Measurements from ENCODE around the gene ZFP62. TPM values are rescaled to one million over a fixed set of nuclear protein-coding genes. Genes with fewer than 3 reads are reported as not detected.

The ZFP62 gene
- total RNA-seq, 2 donors from 2014 or later, result 13.5 to 27.9 TPM

DNA sequence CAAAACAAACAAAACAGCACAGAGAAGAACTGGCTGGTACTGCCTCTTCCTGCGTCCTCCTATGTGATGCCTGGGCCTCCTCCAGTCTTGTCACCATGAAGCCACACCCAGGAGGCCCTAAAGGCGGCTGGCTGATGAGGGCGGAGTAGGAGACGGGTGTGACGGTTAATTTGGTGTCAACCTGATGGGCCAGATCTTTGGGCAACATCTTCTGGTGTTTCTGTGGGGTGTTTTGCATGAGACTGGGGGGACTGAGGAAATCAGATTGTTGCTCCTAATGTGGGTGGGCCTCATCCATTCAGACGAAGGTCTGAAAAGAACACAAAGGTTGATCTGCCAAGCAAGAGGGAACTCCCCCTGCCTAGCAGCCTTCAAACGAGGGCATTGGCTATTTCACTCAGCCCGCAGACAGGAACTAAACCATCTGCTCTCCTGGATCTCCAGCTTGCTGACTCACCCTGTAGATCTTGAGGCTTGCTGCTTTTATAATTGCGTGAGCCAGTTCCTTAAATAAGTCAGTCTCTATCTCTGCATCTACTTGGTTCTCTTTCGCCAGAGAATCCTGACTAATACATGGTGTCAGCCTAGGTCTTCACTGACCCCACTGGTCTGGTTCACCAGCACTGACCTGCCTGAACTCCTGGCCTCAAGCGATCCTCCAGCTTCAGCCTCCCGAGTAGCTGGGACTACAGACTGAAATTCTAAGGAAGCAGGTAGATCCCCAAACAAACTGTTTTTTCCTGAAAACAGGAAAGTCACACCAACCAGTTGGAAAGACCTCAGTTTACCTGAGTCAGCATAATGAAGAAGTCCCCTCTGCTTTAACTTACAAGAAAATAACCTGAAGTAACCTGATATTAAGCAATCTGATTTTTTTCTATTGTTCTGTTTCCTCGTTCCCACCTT is 12.8 kb upstream of the ZFP62 start:
- H3K27ac Mint-ChIP-seq, result peak overlapping the region in 1 of 2 donors; percentile 13
- no peaks in the 10 kb centered on the region for H3K9me3 Mint-ChIP-seq
- DNase-seq (ENCODE audit: low spot score in 2 of 2), result no peak
- ATAC-seq, result peak in 1 of 2 donors; percentile 58
- no peaks in the 10 kb centered on the region for H3K36me3 Mint-ChIP-seq

DNA sequence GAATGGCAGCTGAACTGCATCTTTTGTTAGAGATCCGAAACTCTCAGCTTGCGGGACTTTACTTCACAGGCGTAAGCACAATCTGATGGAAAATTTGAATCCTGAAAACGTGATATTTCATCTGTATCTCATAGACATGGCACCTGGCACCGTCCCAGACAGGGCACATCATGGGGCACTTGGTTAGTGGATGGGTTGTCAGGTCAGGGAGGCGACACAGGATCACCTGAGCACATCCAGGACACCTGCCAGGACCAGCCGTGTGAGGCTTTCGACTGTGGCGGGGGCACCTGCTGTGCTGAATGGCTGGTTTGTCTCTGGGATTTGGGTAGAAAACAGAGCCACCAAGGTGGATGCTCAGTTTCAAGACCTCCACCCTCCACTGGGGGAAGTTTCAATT is 11.3 kb upstream of the ZFP62 start:
- Mint-ChIP-seq H3K36me3 (no peaks in the 10 kb centered on the region), H3K9me3 (no peaks in the 10 kb centered on the region), H3K27ac (no peak overlapping the region)
- ATAC-seq, result no peak
- DNase-seq (ENCODE audit: low spot score in 2 of 2), result no peak

DNA sequence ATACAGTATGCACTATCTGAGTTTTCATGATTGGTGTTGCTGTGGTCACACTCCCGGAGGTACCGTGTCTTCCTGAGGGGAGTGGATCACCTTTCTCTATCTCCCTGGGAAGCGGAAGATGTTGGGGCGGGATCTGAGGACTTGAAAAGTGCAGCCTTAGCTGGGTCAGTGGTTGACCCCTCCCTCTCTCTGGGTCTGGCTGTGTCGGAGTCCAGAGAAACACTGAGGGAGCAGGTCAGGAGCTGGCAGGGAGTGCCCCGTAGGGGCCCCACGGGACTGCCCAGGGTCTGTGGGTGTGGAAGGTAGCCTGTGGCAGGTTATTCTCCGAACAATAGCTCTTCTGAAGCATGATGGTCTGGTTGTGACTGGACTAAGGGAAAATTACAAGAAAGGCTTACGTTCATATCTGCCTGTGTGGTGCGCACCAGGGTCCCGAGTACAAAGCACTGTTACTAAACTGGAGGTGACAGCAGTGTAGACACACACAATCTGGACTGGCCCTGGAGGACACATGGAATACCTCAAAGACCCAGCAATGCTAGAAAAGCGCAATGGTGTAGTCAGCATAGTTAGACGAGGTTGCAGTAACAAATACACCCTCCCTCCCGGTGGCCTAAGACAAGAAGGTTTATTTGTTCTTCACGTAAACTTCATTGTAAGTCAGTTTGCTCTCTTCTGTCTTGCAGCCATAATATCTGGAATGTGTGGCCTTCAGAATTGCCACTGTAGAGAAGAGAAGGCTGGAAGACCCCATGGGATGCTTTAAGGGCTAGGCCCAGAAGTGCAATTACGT is 9.4 kb upstream of the ZFP62 start:
- Mint-ChIP-seq H3K27ac (no peak overlapping the region), H3K36me3 (no peaks in the 10 kb centered on the region), H3K9me3 (no peaks in the 10 kb centered on the region)
- ATAC-seq, result no peak
- no peak for DNase-seq (ENCODE audit: low spot score in 2 of 2)

DNA sequence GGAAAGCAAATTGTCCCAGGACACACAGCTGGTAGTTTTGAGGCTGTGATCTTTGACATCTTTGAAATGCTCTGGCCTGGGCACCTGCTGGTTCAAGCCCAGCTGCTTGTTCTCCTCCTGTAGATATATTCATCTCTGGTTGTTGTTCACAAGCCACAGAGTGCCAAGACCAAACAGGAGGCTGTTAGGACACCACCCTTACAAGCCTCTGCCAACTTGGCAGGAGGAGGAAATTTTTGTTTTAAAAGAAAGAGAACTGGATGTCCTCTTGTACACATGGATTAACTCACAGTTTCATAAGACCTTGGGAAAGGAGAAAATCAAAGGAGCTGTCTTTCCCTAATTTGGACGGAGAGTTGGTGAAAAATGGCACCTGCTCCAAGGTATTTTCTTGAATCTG is 8.5 kb upstream of the ZFP62 start:
- ATAC-seq, result no peak
- Mint-ChIP-seq H3K36me3 (no peaks in the 10 kb centered on the region), H3K27ac (no peak overlapping the region), H3K9me3 (no peaks in the 10 kb centered on the region)
- DNase-seq (ENCODE audit: low spot score in 2 of 2), result no peak

DNA sequence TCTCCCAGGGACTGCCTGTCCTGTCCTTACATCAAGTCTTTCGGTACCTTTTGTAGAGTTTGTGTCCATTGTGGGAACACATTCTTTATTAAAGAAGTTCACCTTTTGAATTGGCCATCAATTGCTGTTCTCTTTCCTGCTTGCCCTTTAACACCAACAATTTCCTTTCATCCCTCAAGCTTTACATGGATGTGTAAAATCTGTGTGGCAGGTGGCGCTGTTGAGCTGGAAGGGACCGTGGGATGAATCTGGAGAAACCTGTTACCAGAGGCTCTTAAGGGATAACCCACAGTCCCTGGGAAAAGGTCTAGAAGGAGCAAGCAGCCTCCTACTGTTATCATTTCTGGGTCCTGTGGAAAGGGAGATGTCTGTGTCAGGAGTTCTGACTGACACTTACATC is 7.9 kb upstream of the ZFP62 start:
- DNase-seq (ENCODE audit: low spot score in 2 of 2) (peak; percentile 59 to 80), ATAC-seq (peak; percentile 76 to 84)
- Mint-ChIP-seq H3K27ac (no peak overlapping the region), H3K36me3 (no peaks in the 10 kb centered on the region), H3K9me3 (no peaks in the 10 kb centered on the region)

DNA sequence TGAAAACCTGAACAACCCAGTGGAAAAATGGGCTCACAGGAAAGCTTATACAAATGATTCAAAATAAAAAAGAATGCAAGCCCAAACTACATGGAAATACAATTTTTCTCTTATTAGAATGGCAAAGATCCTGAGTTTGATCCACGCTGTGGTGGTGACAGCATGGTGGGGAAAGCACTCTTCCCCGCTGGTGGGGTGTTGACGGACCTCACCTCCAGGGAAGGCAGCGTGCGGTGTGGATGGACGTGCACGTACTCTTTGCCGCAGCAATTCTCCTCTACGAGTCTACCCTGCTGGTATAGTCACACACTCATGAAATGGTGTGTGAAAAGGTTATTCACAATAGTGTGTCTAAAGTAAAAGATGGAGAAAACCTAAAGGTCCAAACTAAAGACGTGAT is 5.9 kb upstream of the ZFP62 start:
- Mint-ChIP-seq H3K27ac (no peak overlapping the region), H3K9me3 (no peaks in the 10 kb centered on the region)
- no peak for ATAC-seq

DNA sequence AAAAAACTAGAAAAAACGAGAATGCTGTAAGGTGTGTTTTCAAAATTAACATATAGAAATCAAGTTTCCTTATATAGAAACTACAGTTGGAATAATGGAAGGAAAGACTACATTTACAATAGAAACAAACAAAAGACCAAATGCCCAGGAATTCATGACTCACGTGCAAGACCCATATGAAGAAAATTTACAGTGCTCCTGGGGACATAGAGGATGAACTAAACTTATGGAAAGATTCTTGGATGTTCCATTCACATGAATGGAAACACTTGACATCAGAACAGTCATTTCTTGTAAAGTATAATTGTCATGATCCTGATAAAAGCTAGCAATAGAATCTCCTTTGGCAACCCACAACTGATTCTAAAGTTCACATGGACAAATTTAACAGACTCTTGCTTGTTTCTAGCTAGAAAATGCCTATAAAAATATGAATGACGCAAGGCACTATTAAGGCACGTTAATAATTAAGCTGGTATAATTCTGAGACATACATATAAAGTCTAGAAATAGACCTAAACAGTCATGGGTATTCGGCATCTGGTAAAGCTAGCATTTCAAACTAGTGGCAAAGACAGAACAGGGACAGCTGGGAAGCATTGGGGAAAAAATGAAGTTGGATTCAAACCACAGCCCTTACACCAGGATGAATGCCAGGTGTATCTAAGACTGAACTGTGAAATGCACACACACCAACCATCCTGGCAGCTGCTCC is 5.1 kb upstream of the ZFP62 start:
- Mint-ChIP-seq H3K27ac (no peak overlapping the region), H3K36me3 (no peaks in the 10 kb centered on the region), H3K9me3 (no peaks in the 10 kb centered on the region)
- ATAC-seq (no peak), DNase-seq (ENCODE audit: low spot score in 2 of 2) (no peak)

More for the DNA sequence above, 5.9 kb upstream of the ZFP62 start:
- no peaks in the 10 kb centered on the region for H3K36me3 Mint-ChIP-seq
- DNase-seq (ENCODE audit: low spot score in 2 of 2), result no peak

DNA sequence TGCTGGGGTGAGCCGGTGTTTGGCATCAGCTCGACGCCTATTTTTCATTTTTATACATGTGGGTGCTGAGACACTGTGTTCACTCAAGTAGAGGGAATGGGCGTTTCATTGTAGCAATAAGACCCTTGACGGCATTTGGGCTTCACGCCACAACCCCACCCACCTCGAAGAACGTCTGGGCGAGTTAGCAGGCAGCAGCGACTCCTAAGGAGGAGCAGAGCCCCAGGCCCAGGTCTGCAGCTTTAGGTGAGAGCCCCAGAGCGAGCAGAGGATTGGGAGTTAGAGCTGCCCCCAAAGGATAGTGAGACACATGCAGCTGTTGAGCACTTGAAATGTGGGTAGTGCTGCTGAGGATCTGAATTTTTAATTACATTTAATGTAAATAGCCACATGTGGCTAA is 1.6 kb upstream of the ZFP62 start:
- H3K9me3 Mint-ChIP-seq, result no peaks in the 10 kb centered on the region
- no peak for ATAC-seq
- no peak overlapping the region for H3K27ac Mint-ChIP-seq
- H3K36me3 Mint-ChIP-seq, result peaks cover 0 to 20% of the 10 kb centered on the region in 2 donors
- no peak for DNase-seq (ENCODE audit: low spot score in 2 of 2)

DNA sequence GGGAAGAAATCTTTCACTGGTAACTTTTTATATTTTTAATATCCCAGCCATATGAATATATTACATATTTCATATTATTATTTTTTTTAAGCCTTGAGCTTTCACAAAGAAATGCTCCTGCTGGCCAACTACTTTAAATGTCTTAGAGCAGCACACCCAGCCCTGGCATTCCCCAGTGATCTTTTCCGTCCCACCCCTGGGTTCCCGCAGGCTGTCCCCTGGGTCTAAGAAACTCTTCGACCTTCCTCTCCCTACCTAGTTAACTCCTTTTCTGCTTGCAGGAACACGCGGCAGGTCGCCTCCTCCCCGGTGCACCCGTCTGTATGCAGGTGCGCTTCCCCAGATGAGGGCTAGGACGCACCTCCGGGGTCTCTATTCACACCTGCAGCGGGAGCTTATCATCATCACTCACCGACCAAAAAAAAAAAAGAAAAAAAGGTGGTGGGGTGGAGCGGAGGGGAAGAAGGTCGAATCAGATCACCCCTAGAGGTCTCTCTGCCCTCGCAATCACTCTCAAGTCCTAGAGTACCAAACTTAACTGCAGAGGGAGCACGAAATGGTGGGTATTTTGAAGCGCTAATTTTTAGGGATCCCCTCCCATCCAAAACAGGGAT is 696 bp downstream of the ZFP62 start:
- peak; percentile 72 to 77 for ATAC-seq
- peak; percentile 58 to 59 for DNase-seq (ENCODE audit: low spot score in 2 of 2)
- Mint-ChIP-seq H3K27ac (peak overlapping the region; percentile 88 to 96), H3K36me3 (peaks cover 8 to 29% of the 10 kb centered on the region in 2 donors), H3K9me3 (no peaks in the 10 kb centered on the region)

DNA sequence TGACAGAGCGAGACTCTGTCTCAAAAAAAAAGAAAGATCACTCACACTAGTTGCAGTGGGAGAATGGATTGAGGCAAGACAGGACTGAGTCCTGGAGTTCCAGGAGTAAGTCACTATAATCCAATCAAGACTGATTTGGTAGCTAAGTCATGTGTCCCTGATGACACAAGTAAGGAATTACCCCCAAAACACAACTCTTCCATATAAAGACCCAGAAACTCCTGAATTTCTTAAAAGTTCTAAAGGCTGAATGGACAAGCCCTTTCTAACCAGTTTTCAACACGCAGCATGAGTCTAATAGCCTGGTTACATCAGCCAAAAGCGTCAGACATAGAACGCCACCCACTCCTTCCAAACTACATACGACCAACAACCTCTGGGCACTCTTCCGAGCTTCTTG is 2.5 kb downstream of the ZFP62 start:
- ATAC-seq (no peak), DNase-seq (ENCODE audit: low spot score in 2 of 2) (no peak)
- no peaks in the 10 kb centered on the region for H3K9me3 Mint-ChIP-seq
- no peak overlapping the region for H3K27ac Mint-ChIP-seq
- peaks cover 13 to 44% of the 10 kb centered on the region in 2 donors for H3K36me3 Mint-ChIP-seq

DNA sequence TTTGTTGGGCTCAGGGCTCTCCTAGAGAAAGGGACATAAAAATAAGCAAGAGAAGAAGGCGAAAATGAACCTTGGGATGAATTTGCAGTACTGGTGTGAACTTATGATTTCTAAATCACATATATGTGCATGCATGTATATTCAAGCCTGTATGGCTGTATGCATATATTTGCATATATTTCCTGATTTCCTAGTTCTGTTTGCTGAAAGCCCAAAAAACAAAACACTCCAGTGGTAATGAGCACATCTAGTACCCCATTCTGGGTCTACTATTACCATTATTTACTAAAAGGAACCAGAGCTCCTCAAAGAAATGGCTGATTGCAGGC is 7.3 kb downstream of the ZFP62 start:
- ATAC-seq (no peak), DNase-seq (ENCODE audit: low spot score in 2 of 2) (no peak)
- peaks cover 14 to 22% of the 10 kb centered on the region in 2 donors for H3K9me3 Mint-ChIP-seq
- no peak overlapping the region for H3K27ac Mint-ChIP-seq
- peaks cover 59 to 79% of the 10 kb centered on the region in 2 donors for H3K36me3 Mint-ChIP-seq

DNA sequence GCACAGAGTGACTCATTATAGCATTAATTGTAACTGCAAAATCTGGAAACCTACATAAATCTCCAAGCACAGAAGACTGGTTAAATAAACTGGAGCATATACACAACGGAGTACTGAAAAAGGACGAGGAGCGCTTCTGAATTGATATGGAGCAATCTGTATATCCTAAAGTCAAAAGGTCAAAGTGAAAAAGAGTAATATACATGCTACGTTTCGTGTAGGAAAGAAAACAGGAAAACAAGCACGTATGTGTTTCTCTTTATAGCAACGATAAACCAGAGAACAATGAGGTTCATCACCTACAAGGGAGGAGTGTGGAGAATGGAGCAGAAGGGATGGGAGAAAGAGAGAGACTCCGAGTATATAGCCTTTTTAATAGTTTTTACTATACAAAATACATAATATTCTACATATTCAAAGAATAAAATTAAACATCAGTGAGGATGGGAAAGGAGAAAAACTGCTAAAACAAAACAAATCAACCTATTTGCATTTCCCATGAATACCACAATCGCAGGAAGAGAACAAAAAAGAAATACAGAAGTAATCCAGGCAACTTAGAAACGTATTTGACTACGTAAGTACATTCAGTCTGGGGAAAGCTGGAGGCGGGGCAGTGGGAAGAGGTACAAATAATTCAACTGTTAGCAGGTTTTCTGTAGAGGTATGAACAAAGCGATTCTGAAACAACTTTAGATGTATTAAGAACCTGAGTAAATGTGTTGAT is 7.8 kb downstream of the ZFP62 start:
- H3K27ac Mint-ChIP-seq, result no peak overlapping the region
- ATAC-seq, result no peak
- DNase-seq (ENCODE audit: low spot score in 2 of 2), result no peak
- peaks cover 20 to 23% of the 10 kb centered on the region in 2 donors for H3K9me3 Mint-ChIP-seq
- H3K36me3 Mint-ChIP-seq, result peaks cover 65 to 79% of the 10 kb centered on the region in 2 donors

DNA sequence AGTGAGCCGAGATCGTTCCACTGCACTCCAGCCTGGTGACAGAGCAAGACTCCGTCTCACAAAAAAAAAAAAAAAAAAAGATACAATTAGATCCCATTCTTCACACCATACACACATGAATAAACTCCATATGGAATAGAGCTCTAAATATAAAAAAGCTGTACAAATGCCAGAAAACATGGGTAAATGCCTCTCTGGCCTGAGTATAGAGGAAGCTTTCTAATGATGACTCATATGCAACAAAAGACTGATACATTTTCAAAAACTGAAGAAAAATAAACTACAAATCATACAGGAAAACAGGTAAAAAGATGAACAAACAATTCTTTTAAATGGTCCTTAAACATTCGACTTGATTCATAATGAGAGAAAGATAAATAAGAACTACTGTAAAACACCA is 8.6 kb downstream of the ZFP62 start:
- peaks cover 72 to 85% of the 10 kb centered on the region in 2 donors for H3K36me3 Mint-ChIP-seq
- ATAC-seq (no peak), DNase-seq (ENCODE audit: low spot score in 2 of 2) (no peak)
- H3K27ac Mint-ChIP-seq, result no peak overlapping the region
- peaks cover 25 to 29% of the 10 kb centered on the region in 2 donors for H3K9me3 Mint-ChIP-seq

DNA sequence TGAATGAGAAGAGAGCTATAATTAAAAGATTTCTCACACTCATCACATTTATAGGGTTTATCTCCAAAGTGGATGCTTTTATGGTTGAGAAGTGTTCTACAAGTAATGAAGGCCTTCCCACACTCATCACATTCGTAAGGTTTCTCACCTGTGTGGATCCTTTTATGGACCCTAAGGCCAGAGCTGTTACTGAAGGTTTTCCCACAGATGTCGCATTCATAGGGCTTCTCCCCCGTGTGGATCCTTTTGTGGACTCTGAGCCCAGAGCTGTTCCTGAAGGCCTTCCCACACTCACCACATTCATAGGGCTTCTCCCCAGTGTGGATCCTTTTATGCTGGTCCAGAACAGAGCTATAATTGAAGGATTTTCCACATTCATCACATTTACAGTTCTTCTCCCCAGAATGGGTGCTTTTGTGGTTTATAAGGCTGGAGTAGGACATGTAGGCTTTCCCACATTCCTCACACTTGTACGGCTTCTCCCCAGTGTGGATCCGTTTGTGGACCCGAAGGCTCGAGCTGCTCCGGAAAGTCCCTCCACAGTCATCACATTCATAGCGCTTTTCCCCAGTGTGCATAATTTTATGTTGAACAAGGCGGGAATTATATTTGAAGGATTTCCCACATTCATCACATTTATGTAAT is 10.5 kb downstream of the ZFP62 start:
- H3K36me3 Mint-ChIP-seq, result peaks cover 75 to 98% of the 10 kb centered on the region in 2 donors
- ATAC-seq (no peak), DNase-seq (ENCODE audit: low spot score in 2 of 2) (no peak)
- peaks cover 25 to 29% of the 10 kb centered on the region in 2 donors for H3K9me3 Mint-ChIP-seq
- no peak overlapping the region for H3K27ac Mint-ChIP-seq

DNA sequence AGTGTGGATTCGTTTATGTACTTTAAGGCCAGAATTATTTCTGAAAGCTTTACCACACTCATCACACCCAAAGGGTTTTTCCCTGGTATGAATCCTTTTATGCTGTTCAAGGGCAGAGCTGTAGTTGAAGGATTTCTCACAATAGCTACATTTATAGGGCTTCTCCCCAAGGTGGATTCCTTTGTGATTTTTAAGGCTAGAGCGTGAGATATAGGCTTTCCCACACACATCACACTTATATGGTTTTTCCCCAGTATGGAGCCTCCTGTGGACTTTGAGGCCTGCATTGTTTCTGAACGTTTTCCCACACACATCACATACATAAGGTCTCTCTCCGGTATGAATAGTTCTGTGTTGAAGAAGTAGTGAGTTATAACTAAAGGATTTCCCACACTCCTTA is 11.2 kb downstream of the ZFP62 start:
- peaks cover 25 to 29% of the 10 kb centered on the region in 2 donors for H3K9me3 Mint-ChIP-seq
- ATAC-seq (peak in 1 of 2 donors; percentile 53), DNase-seq (ENCODE audit: low spot score in 2 of 2) (no peak)
- H3K27ac Mint-ChIP-seq, result no peak overlapping the region
- peaks cover 70 to 94% of the 10 kb centered on the region in 2 donors for H3K36me3 Mint-ChIP-seq

Measured in activated naive CD4-positive, alpha-beta T cell treated with anti-CD3 and anti-CD28 coated beads, Interleukin-2, amount 50 U/mL, for 72 hours (primary cell).